K562 (cell line): ENCODE data around the gene SLBP. TPM values are rescaled to one million over a fixed set of nuclear protein-coding genes. Genes with fewer than 3 reads are reported as not detected.

Experiments
- ATAC-seq: fragments of 200-7000 bp; cut with Tn5 transposase; 3 replicates; pipeline ENCODE4 v1.9.1; 2020; ENCODE audit warnings: moderate library complexity
- BruUV-seq: library from RNA; stranded (reverse); fragments of 400-500 nt; replicated peaks from 2 replicates; lab custom pipeline; 2021; lab: Mats Ljungman, UMichigan
- CTCF ChIA-PET: fragments of 300-600 bp; formaldehyde crosslinking; extraction: SDS; loops from one replicate; lab custom pipeline; 2021; ENCODE audit warnings: low intra/inter-chr PET ratio; lab: Yijun Ruan, JAX
- POLR2A ChIA-PET: fragments of 300-600, 350-650 bp; sonication (Branson Sonifier 250); formaldehyde crosslinking; extraction: SDS; loops from one replicate; lab custom pipeline; 2021; ENCODE audit warnings: antibody characterized with exemption, inconsistent platforms; lab: Yijun Ruan, JAX
- DNase-seq, 4 experiments: peaks; one replicate each; pipeline versions ENCODE4 v3.0.0 to v3.0.0-alpha.2; 2011 to 2018; ENCODE audit warnings: low spot score in 3 of 4, mixed read lengths in 3 of 4; ENCODE audit errors: extremely low read depth in 1 of 4
- FAIRE-seq: peaks from 2 replicates; lab custom pipeline; 2011; peaks lifted over from hg19 to GRCh38; lab: Jason Lieb, UNC
- H2AFZ ChIP-seq: 2 replicates; pipeline ENCODE4 v1.6.0; 2011; ENCODE audit warnings: low read depth, low read length, control low read depth, inconsistent platforms
- H3K27ac ChIP-seq: fragments of 200-600 bp; 3 replicates; pipeline ENCODE4 v1.8.0; 2011; ENCODE audit warnings: low read depth, mild to moderate bottlenecking, control low read depth, inconsistent platforms, low read length, moderate library complexity, mixed read lengths; ENCODE audit errors: extremely low read depth
- H3K27me3 ChIP-seq, 2 experiments: fragments of 300-600 bp in 1 of 2; 2 replicates in 1 of 2; 3 replicates in 1 of 2; pipeline versions ENCODE4 v1.6.0 to v1.8.0; 2011; ENCODE audit warnings: inconsistent platforms in 2 of 2, low read length in 2 of 2, mild to moderate bottlenecking in 1 of 2, mixed read lengths in 1 of 2, moderate library complexity in 1 of 2; ENCODE audit not compliant: control insufficient read depth in 2 of 2, insufficient read depth in 2 of 2
- H3K36me3 ChIP-seq: fragments of 300-600 bp; 3 replicates; pipeline ENCODE4 v1.8.0; 2011; ENCODE audit warnings: mild to moderate bottlenecking, low read length, inconsistent platforms; ENCODE audit not compliant: control insufficient read depth, insufficient read depth
- H3K4me1 ChIP-seq, 2 experiments: fragments of 200-600 bp in 1 of 2; replicated peaks in 1 of 2; 2 replicates in 1 of 2; 3 replicates in 1 of 2; pipeline versions ENCODE4 v1.5.1 to v1.8.0; 2011; ENCODE audit warnings: inconsistent platforms in 2 of 2, low read length in 2 of 2, mild to moderate bottlenecking in 1 of 2, mixed read lengths in 1 of 2, moderate library complexity in 1 of 2; ENCODE audit not compliant: control insufficient read depth in 2 of 2, insufficient read depth in 2 of 2
- H3K4me2 ChIP-seq: 2 replicates; pipeline ENCODE4 v1.6.1; 2011; ENCODE audit warnings: low read length, control low read depth, inconsistent platforms, mixed read lengths; ENCODE audit not compliant: insufficient read depth
- H3K4me3 ChIP-seq: fragments of 200-600 bp; sonication (generic), shearing (Covaris generic); 2 replicates; pipeline ENCODE4 v1.5.1; 2016; ENCODE audit warnings: control low read depth, inconsistent platforms
- H3K79me2 ChIP-seq: fragments of 200-600 bp; 3 replicates; pipeline ENCODE4 v1.8.0; 2011; ENCODE audit warnings: low read length, inconsistent platforms; ENCODE audit not compliant: control insufficient read depth, insufficient read depth
- H3K9ac ChIP-seq, 2 experiments: 2 replicates each; pipeline versions ENCODE4 v1.6.0 to v1.6.1; 2011; ENCODE audit warnings: low read depth in 2 of 2, low read length in 2 of 2, control low read depth in 1 of 2, inconsistent platforms in 1 of 2, mild to moderate bottlenecking in 1 of 2, mixed read lengths in 1 of 2; ENCODE audit not compliant: insufficient read depth in 1 of 2
- H3K9me1 ChIP-seq: one replicate; pipeline ENCODE4 v1.6.0; 2011; ENCODE audit warnings: inconsistent platforms, mild to moderate bottlenecking, low read length, moderate library complexity; ENCODE audit not compliant: control insufficient read depth, insufficient read depth
- H3K9me3 ChIP-seq: replicated peaks from 2 replicates; pipeline ENCODE4 v1.5.1; 2011; ENCODE audit warnings: low read depth, low read length, inconsistent platforms; ENCODE audit not compliant: control insufficient read depth, insufficient read depth
- H4K20me1 ChIP-seq: replicated peaks from 2 replicates; pipeline ENCODE4 v1.6.1; 2011; ENCODE audit warnings: low read length, inconsistent platforms, mixed read lengths; ENCODE audit not compliant: control insufficient read depth, insufficient read depth
- HIVEP1 ChIP-seq: fragments of 250-450 bp; sonication (Bioruptor Pico); IDR thresholded peaks from 2 replicates; pipeline ENCODE4 v1.4.0; 2020; ENCODE audit warnings: mild to moderate bottlenecking
- POLR2G ChIP-seq: fragments of 200-400 bp; formaldehyde crosslinking; IDR thresholded peaks from 2 replicates; pipeline ENCODE4 v1.6.1; 2017; ENCODE audit warnings: low read depth, mild to moderate bottlenecking, antibody characterized with exemption, low read length, moderate library complexity
- SMARCA4 ChIP-seq: fragments of 450-650 bp; IDR thresholded peaks from 2 replicates; pipeline ENCODE4 v1.6.1; 2016
- ZBTB33 ChIP-seq: sonication (generic); formaldehyde crosslinking; IDR thresholded peaks from 2 replicates; pipeline ENCODE4 v1.8.1; 2023; ENCODE audit warnings: mild to moderate bottlenecking, missing genetic modification reagents
- ZNF740 ChIP-seq, 3 experiments: fragments of 200-800 bp in 1 of 3; sonication (Bioruptor generic) in 1 of 3; sonication (generic) in 1 of 3; formaldehyde crosslinking in 1 of 3; IDR thresholded peaks; 2 replicates each; pipeline versions ENCODE4 v1.6.1 to v1.8.0; 2016 to 2022; ENCODE audit warnings: mild to moderate bottlenecking in 2 of 3, missing compliant biosample characterization in 2 of 3, missing genetic modification characterization in 2 of 3, missing genetic modification reagents in 1 of 3
- WGBS: fragments of 100-300 bp; shearing (Covaris generic); methylation state at CpG from one replicate; pipeline ENCODE4 v1.1.6; 2016; ENCODE audit warnings: low coverage, mixed read lengths; ENCODE audit not compliant: insufficient coverage; ENCODE audit errors: missing lambda C conversion rate; 5-methylcytosine and 5-hydroxymethylcytosine counted together
- in situ Hi-C: fragments of 300-500 bp; cut with MboI; formaldehyde crosslinking; loops from 4 replicates; pipeline ENCODE4 v1.15.0; 2018; ENCODE audit warnings: inconsistent platforms, mixed read lengths
- intact Hi-C: fragments of 100-400 bp; cut with micrococcal nuclease; formaldehyde crosslinking; loops from 2 replicates; pipeline ENCODE4 v1.14.2; 2022
- polyA plus RNA-seq, 8 experiments: library from polyadenylated mRNA; depleted of rRNA in 4 of 8; stranded (reverse) in 5 of 8; unstranded in 3 of 8; fragments of >200 nt; fragmentation: Nextera tagmentation in 2 of 8; fragmentation: Illumina TruSeq in 1 of 8; extraction: Ambion mirVana in 2 of 8; extraction: Trizol in 1 of 8; gene quantifications; 2 replicates each; pipeline versions ENCODE4 v1.2.1 to v1.2.3, GENCODE V29; 2011 to 2014; ENCODE audit warnings: inconsistent platforms in 1 of 8, missing spikeins in 1 of 8
- total RNA-seq, 7 experiments: library from RNA; depleted of rRNA in 6 of 7; stranded (reverse); fragments of >200 nt in 6 of 7; fragmentation: Illumina TruSeq in 2 of 7; extraction: Trizol in 2 of 7; gene quantifications; 2 replicates each; pipeline versions ENCODE4 v1.2.1 to v1.2.3, GENCODE V29; 2011 to 2021; ENCODE audit warnings: low replicate concordance in 1 of 7

SLBP gene
- total and polyA plus RNA-seq, 9 of the 15 experiments (the other 6 are each of a cell fraction or from before 2014, with no cell fraction given) = 49.4 to 221 (median 162) TPM

- no peak overlapping the region for H3K4me3 ChIP-seq
- H3K4me2 ChIP-seq = no peak overlapping the region
These were observed 35.5 kb upstream of the SLBP start for GRCh38 chr4:1747603-1747967.

More at GRCh38 chr4:1747603-1747967, 35.5 kb upstream of the SLBP start:
- 60% methylated on average over 16 of the region's 16 CpGs for WGBS
- no peak for DNase-seq
- intact Hi-C loops (loop anchor here (5.0 kb wide), 2 partner anchors 160 to 440 kb away; no protein-coding TSS in a partner anchor), in situ Hi-C loops (no loop called here)
- POLR2A ChIA-PET = interaction anchor here (1.0 to 1.3 kb wide), 4 partner anchors 8 to 61 kb away, joined by 3 to 10 read pairs (median 3); no protein-coding TSS in a partner anchor
- Histone ChIP-seq H3K4me1 (peaks cover 6 to 84% of the 10 kb centered on the region in 2 experiments), H2AFZ (no peak overlapping the region), H3K9me1 (peaks cover 5% of the 10 kb centered on the region), H3K36me3 (peaks cover 25% of the 10 kb centered on the region; the same call in 1 of the 3 replicates), H3K27ac (no peak overlapping the region), H4K20me1 (no peaks in the 10 kb centered on the region), H3K79me2 (no peaks in the 10 kb centered on the region), H3K9ac (0 out of 4 replicates have a peak overlapping the region, but pooled peaks of 1 of the 2 experiments have one; percentile 9), H3K9me3 (no peaks in the 10 kb centered on the region), H3K27me3 (no peaks in the 10 kb centered on the region)
- TF ChIP-seq ZBTB33 (peak; percentile 96), ZNF740 (CRISPR knock-in tag; IDR thresholded peaks at IDR 0.05) (0 out of 2 replicates have a peak, but pooled peaks have one; percentile 17), ZNF740 (tag; IDR thresholded peaks at IDR 0.05) (no peak), SMARCA4 (no peak), HIVEP1 (CRISPR knock-in tag) (no peak), POLR2G (0 out of 2 replicates have a peak, but pooled peaks have one; percentile 2)
- CTCF ChIA-PET = interaction anchor here (1.2 to 6.2 kb wide), 2 partner anchors 62 to 152 kb away, joined by 6 to 94 read pairs; no protein-coding TSS in a partner anchor
- BruUV-seq = no TSS peak
- ATAC-seq = no peak
- FAIRE-seq = no peak
